Stimulated activated naive CD4-positive, alpha-beta T cell (primary cell): ENCODE measurements around the gene MGAT4A.
A peak's percentile ranks its signal among the peaks of the same experiment; 100 is the strongest.
"Not testable (repeated sequence)": the region's sequence is repeated elsewhere in the genome, so short reads cannot be mapped to it uniquely, and the experiment has no call there.

Experiments
- DNase-seq, 6 experiments: peaks; one replicate each; lab custom pipeline; 2025; lab: John Stamatoyannopoulos, UW

The MGAT4A gene

GRCh38 chr2:98759827-98760625, 29.1 kb upstream of the MGAT4A start:
- no peak for DNase-seq

GRCh38 chr2:98759338-98759737, 28.4 kb upstream of the MGAT4A start:
- DNase-seq: peak in 3 of 6 experiments; percentile 47 to 49 (median 48)

GRCh38 chr2:98757904-98758421, 27.0 kb upstream of the MGAT4A start:
- peak; percentile 37 to 68 (median 60) for DNase-seq

GRCh38 chr2:98753801-98754200, 22.9 kb upstream of the MGAT4A start:
- DNase-seq: no peak

GRCh38 chr2:98752711-98753110, 21.8 kb upstream of the MGAT4A start:
- not testable (repeated sequence) for DNase-seq

- no peak for DNase-seq
Measured at GRCh38 chr2:98751748-98752147, 20.8 kb upstream of the MGAT4A start.

- no peak for DNase-seq
Measured at GRCh38 chr2:98750593-98751282, 19.8 kb upstream of the MGAT4A start.

- no peak for DNase-seq
Measured at GRCh38 chr2:98749066-98749450, 18.1 kb upstream of the MGAT4A start.

GRCh38 chr2:98748292-98749065, 17.5 kb upstream of the MGAT4A start:
- no peak for DNase-seq

GRCh38 chr2:98747888-98748287, 17.0 kb upstream of the MGAT4A start:
- DNase-seq: no peak

- DNase-seq: no peak
Measured at GRCh38 chr2:98746426-98746825, 15.5 kb upstream of the MGAT4A start.

- DNase-seq: no peak
Measured at GRCh38 chr2:98744595-98744994, 13.7 kb upstream of the MGAT4A start.

- peak in 2 of 6 experiments; percentile 13 to 15 for DNase-seq
Measured at GRCh38 chr2:98743835-98744234, 12.9 kb upstream of the MGAT4A start.

GRCh38 chr2:98739020-98739419, 8.1 kb upstream of the MGAT4A start:
- no peak for DNase-seq

GRCh38 chr2:98738304-98738703, 7.4 kb upstream of the MGAT4A start:
- no peak for DNase-seq

GRCh38 chr2:98737848-98738247, 6.9 kb upstream of the MGAT4A start:
- DNase-seq: no peak

- DNase-seq: peak in 2 of 6 experiments; percentile 12 to 14
Measured at GRCh38 chr2:98736464-98736889, 5.5 kb upstream of the MGAT4A start.

GRCh38 chr2:98734823-98735260, 3.9 kb upstream of the MGAT4A start:
- peak in 1 of 6 experiments; percentile 11 for DNase-seq

GRCh38 chr2:98734162-98734561, 3.2 kb upstream of the MGAT4A start:
- peak in 4 of 6 experiments; percentile 18 to 27 (median 20) for DNase-seq

- no peak for DNase-seq
Measured at GRCh38 chr2:98732430-98733051, 1.6 kb upstream of the MGAT4A start.

- no peak for DNase-seq
Measured at GRCh38 chr2:98731894-98732349, 990 bp upstream of the MGAT4A start.

- DNase-seq: peak; percentile 63 to 82 (median 79)
Measured at GRCh38 chr2:98730707-98731040, 258 bp downstream of the MGAT4A start.
